IPS DF 4.7 (cell line): ENCODE measurements around the gene LIPC.

Experiments
- DNase-seq: peaks from one replicate; pipeline ENCODE4 v3.0.0-alpha.2; 2013; ENCODE audit warnings: low spot score; ENCODE audit errors: extremely low read depth

The LIPC gene

GRCh38 chr15:58551764-58552504 lies 120.1 kb downstream of the LIPC start:
- DNase-seq: no peak

- no peak for DNase-seq
Measured at GRCh38 chr15:58552505-58553364, 120.9 kb downstream of the LIPC start.

DNA sequence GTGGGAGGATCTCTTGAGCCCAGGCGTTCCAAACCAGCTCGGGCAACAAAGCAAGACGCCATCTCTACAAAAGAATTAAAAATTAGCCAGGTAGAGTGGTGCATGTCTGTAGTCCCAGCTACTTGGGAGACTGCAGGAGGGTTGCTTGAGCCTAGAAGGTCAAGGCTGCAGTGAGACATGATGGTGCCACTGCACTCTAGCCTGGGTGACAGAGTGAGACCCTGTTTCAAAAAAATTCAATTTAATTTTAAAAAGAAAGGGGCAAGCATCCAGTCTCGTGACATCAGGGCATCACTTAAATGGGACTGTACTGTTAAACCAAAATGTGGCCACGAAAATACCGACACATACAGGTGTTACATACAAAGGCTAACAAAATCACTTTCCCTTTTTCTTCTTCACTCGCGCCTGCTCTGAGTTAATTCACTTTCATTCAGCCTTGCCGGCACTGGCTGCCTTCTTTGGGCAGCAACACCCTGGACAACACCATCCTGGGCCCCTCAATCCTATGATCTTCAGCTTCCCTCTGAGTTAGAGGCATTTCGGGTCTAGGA lies 121.7 kb downstream of the LIPC start:
- no peak for DNase-seq

DNA sequence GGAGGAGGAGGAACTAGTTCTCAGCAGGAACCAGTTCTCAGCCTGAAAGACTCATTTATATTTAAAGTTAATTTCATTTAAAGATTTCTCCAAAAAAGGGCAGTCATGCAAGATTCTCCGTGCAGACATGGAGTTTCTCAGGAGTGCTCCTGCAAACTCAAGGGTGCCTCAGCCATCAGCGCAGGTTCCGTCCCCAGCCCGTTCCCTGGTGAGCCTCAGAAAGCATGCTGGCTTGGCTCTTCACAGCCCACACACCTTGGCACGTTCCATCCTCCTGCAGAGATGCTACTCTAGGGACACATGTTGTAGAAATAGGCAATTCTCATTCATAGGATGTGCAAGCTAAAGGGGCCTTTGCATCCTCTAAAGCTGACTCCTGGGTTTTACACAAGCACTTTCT lies 123.0 kb downstream of the LIPC start:
- no peak for DNase-seq

DNA sequence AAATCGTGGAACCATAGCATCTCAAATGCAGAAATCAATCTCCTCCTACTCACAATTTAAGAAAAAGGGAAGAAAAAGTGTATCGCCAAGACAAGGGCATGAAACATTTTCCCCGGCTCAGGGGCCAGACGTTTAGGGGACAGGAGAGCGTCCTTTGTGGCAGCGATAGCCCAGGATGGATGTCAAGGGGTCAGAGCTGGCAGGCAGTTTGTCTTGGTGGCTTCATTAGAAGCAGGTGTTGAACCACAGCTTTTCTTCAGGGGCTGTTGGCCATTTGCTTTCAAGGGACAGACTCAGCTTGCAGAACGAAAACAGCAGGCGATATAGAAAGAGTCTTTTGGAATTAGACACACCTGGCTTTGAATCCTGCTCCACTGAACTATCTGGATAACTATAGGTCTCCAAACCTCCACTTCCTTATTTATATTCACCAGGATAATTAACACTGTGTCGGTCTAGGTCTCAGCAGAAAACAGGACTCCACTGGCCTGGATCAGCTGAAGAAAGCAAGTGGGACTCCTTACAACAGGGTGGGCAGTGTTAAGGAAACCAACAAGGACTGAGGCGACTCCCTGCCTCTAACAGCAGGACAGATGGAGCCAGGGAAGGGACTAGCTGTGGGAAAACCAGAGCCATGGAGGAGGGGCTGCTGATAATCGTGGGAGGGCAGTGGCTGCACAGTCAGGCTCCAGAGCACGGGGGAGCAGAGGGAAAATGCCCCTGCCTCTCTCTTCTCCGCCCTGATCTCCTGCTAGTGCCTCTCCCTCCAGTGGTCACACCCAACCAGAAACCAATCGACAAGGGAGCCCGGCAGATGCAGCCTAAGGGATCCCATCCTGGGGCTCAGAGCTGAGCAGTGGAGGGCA lies 123.6 kb downstream of the LIPC start:
- DNase-seq: no peak

DNA sequence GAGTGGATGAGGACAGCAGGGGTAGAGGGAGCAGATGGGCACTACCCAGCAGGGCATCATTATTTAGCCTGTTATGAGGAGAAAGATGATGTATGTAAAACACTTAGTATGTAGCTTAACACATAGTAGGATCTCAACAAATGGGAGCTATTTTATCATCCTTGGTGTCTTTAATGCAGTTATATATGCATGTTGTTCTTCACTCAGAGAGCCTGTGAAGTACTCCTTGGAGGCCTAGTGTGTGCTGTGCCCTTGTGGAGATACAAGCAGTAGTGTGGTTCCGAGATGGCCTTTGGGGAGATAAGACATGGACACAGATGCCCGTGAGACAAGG lies 124.2 kb downstream of the LIPC start:
- DNase-seq: no peak

GRCh38 chr15:58556541-58556940 lies 124.8 kb downstream of the LIPC start:
- DNase-seq: no peak

GRCh38 chr15:58558777-58559176 lies 127.0 kb downstream of the LIPC start:
- no peak for DNase-seq

DNA sequence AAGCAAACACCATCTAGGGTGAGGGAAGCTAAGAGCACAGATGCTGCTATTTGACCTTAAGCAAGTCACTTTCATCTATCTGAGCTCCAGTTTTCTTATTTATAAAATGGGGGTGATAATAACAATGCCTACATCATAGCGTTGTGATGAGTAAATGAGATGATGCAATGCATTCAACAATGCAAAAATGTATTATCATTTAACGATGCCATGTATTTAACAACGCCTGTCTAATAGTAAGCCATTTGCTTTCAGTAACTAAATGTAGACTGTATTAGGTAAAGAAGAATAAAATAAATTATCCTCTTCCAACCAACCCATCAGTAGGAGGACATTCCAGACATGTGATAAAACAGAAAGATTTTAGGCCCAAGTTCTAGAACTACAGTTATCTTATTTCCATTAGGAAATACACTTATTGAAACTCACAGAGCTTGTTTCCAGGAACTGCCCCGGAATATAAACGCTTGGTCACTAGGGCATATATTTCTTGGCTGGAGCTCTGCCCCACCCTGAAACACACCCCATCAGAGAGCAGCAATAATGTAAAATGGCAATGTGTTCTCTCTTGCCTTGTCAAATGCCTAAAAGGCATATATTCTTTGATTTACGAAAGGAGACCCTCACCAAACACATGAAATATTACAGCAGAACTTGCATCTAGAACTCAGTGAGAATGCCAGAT lies 128.3 kb downstream of the LIPC start:
- no peak for DNase-seq

- no peak for DNase-seq
Measured at GRCh38 chr15:58561321-58561720, 129.5 kb downstream of the LIPC start.

DNA sequence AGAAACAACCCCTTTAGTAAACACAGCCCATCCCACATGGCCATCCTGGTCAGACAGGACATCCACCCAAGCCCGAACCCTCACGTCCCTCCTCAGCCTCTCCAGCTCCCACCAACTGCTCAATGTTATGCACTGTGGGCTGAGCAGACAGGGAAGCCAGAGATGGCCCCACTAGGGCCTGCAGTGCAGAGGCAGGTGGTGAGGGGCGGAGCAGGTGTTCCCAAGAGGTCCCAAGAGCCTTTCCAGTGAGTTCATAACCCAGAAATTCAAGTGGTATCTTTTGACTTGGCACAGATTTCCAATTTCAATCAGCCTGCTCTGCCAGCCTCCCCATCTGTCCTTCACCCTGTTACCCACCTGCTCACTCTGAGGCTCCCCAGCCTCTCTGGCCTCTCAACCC lies 130.3 kb downstream of the LIPC start:
- no peak for DNase-seq

DNA sequence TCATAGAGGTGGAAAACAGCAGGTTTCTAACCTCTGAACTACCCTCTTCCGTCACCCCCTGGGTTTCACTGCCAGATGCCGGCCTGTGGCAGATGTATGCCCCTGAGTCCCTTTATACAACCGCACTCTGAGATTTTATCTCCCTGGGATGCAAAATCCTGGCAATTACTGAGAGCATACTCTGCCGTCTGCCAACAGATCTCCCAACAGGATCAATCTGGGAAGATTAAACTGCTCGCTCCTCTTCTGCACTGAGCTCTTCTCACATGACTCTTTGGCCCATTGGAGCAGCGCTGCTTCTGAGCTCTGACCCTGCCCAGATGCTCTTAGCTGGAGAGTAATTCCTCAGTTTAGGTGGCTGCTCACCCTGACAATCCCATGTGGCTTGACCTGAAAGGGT lies 133.2 kb downstream of the LIPC start:
- no peak for DNase-seq

DNA sequence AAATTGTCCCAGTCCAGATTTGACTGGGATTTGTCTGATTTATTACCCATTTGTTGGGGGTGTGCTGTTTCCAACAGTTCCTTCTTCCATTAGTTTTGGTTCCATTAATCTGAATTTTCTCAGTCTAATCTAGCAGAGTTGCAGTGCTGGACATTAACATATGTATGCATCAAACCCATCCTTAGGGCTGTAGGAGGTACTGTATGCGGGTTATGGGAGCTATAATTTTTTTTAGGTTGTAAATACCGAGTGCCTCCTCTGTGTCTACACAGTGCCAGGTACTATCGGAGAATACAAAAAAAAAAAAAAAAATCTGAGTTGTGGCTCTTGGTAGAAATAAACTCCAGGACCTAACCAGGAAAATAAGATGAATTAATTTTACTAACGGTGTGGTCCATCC lies 133.8 kb downstream of the LIPC start:
- no peak for DNase-seq

DNA sequence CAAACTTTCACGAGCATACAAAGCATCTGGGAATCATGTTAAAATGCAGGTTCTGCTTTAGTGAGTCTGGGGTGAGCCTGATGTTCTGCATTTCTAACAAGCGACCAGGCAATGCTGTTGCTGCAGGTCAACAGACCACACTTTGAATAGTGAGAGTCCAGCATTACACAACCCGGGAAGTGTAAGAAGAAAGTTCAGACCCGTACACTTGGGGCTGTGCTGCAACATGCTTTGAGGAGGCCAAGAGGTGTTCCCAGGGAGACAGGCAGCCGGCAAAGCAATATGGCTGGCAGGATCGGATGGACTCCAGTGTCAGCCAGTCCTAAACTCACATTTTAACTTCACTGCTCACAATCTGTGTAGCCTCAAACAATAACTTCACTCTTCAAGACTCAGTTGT lies 134.2 kb downstream of the LIPC start:
- DNase-seq: no peak

- no peak for DNase-seq
Measured at GRCh38 chr15:58568157-58568571, 136.4 kb downstream of the LIPC start.

GRCh38 chr15:58569455-58569854 lies 137.7 kb downstream of the LIPC start:
- DNase-seq: no peak

GRCh38 chr15:58571491-58571890 lies 139.7 kb downstream of the LIPC start:
- DNase-seq: no peak

DNA sequence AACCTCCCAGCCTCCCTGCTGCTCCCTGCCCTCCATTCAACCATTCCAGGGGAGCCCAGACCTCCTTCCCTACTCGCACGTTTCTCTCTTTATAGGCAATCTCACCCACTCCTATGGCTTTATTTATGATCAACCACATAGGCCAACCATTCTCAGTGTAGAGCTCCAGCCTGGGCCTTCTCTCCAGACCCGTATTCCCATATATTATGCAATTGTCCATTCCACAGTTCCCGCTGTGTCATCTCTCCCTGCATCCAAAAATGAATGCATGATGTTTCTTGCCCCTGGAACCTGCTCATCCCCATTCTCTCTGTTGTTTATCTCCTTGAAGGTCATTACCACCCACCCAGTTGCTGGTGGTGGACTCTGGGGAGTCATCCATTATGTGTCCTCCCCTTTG lies 140.7 kb downstream of the LIPC start:
- no peak for DNase-seq

DNA sequence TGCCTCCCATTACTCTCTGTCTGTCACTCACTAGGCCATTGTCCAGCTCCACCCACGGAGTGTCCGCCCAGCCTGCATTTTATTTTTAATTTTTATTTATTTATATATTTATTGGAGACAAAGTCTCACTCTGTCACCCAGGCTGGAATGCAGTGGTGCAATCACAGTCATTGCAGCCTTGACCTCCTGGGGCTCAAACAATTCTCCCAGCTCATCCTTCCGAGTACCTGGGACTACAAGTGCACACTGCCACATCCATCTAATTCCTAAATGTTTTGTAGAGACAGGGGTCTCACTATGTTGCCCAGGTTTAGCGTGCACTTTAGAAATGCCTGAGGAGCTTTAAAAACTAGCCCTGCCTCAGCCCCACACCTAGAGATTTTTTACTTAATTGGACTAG lies 141.5 kb downstream of the LIPC start:
- DNase-seq: no peak

DNA sequence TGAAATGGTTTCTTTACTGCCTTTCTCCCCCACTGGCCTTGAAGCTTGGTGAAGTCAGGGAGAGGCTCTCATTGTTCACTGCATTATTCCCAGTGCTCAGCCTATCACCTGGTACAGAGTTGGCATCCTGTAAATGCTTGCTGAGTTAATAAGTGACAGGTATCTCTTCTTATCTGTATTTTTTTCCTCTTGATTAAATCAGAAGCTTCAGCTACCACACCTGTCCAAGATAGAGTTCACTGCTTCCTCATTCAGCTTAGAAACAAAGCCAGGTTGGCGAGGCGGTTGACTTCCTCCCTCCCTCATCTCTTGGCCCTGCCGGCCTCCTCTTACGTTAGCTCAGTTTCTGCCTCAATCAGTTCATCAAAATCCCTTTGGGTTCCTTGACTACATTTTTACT lies 142.8 kb downstream of the LIPC start:
- DNase-seq: no peak
